ENCODE data around the gene UNC13D.
A peak's percentile ranks its signal among the peaks of the same experiment; 100 is the strongest.

The UNC13D gene

DNA sequence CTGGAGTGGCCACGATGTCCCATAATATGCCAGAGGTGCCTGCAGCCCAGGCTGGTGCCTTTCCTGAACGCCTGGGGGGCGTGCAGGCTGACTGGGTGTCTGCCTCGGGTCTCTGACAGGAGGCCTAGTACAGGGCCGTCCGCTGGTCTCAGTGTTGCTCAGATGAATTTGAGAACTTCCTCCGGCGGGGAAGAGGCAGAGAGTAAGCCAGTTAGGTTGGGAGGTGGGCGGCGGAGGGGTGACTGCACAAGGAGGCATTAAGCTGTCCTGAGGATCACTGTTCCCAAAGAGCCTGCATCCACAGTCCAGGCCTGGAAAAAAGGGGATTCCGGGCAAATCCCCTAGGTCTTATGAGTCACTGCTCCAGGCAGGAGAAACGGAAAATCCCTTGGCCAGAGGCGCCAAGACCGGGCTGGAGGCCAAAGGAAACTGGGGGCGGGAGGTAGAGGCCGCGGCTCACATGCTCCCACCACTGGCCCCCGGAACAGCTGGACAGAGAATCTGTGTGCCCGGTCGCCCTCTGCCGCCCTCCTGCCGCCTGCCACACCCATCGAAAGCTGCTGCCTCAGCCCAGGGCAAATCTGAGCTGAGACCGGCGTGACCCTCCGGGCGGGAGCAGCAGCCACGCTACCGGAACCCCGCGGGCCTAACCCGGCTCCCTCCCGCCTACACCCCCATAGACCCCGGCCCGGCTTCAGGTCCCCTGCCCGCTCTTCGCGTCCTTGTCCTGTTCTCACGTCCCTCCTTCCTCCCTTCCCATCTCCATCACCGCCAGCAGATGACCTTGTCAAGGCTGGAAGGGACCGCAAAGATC is 32.9 kb upstream of the UNC13D start:
- peak overlapping the region; percentile 57 for H3K27ac ChIP-seq

DNA sequence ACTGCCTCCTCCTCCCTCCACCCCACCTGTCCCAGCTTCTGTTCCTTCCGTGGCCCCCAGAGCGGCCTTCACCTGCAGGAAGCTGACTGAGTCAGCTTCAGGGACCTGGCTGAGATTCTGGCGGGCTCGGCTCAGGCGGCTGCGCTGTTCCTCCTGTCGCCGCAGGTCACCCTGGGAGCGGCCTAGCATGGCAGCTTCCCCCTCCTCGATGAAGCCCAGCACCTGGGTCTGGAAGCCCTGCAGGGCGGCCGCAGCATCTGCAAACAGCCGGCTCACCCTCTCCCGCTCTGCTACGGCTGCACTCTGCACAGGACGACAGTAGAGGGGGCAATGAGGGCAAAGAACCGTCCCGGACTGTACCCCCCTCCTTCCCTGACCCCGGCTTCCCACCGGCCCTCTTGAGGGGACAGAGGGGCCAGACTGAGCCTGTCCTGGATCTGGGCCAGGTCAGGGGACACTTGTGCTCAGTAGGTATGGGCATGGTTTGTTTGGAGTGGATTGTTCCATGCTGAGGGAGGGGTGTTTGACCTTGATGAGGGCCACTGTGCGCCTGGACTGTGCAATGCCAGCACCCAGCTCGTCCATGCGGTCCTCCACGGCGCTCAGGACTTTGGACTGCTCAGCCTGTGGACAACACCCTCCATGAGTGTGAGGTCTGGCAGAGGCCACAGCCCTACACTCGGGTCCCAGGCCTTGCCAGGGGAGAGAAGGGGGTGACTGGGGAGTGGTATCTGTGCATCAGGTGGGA is 32.2 kb upstream of the UNC13D start:
- H3K27ac ChIP-seq: peak overlapping the region; percentile 57; the same call in 1 of the 2 replicates
- TF ChIP-seq, protein P1, sequence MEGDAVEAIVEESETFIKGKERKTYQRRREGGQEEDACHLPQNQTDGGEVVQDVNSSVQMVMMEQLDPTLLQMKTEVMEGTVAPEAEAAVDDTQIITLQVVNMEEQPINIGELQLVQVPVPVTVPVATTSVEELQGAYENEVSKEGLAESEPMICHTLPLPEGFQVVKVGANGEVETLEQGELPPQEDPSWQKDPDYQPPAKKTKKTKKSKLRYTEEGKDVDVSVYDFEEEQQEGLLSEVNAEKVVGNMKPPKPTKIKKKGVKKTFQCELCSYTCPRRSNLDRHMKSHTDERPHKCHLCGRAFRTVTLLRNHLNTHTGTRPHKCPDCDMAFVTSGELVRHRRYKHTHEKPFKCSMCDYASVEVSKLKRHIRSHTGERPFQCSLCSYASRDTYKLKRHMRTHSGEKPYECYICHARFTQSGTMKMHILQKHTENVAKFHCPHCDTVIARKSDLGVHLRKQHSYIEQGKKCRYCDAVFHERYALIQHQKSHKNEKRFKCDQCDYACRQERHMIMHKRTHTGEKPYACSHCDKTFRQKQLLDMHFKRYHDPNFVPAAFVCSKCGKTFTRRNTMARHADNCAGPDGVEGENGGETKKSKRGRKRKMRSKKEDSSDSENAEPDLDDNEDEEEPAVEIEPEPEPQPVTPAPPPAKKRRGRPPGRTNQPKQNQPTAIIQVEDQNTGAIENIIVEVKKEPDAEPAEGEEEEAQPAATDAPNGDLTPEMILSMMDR (conservative IDR thresholded peaks at IDR 0.05): no peak
- no peak for TF ChIP-seq ZFX (IDR thresholded peaks at IDR 0.05)

More for the DNA sequence above, 32.9 kb upstream of the UNC13D start:
- no peak for TF ChIP-seq ZFX (IDR thresholded peaks at IDR 0.05)
- TF ChIP-seq, protein P1 (conservative IDR thresholded peaks at IDR 0.05): no peak

DNA sequence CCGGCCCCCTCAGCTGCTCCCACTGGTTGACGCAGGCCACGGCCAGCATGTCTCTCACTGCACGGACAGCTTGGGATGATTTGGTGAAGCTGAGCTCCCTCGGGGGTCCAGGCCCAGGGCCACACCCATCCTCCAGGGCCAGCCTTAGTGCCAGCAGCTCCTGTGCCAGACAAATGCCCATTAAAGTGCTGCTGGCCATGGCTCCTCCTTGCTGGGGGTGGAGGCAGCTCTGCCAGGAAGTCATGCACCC is 31.7 kb upstream of the UNC13D start:
- TF ChIP-seq, protein P1 (conservative IDR thresholded peaks at IDR 0.05): no peak
- peak overlapping the region; percentile 57; the same call in 1 of the 2 replicates for H3K27ac ChIP-seq

DNA sequence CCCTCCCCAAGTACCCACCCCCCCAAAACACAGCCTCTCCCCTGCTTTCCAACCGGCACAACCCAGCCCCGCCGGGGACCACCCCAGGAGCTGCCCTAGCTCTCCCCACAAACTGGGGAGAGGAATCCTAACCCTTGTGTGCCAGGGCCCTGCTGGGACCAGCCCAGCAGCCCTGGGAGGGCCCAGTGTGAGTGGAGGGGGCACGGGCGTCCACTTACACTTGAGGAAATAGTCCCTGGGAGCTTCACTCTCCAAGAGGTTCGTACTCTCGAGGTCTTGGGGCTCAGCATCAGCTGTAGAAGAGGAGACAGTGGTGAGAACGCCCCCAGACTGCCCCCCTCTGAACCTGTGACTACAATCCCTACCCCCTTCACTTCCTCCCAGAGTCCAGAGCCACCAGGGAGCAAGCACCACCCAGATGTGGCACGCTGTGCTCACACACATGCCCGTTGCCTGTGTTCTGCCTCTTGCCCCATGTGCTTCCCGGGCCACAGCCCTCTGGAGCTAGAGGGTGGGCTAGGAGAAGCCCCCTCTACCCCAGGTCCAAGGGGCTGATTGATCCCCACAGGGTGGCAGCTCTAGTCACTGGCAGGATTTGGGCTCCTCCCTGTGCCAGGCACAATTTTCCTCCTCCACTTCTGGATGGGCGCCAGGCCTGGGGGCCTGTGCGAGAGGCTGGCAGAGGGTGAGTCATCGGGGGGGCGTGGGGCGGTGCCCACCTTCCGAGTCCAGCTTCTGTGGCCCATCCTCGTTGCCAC is 31.2 kb upstream of the UNC13D start:
- no peak for TF ChIP-seq ZFX (IDR thresholded peaks at IDR 0.05)
- TF ChIP-seq, protein P1 (conservative IDR thresholded peaks at IDR 0.05): no peak
- peak overlapping the region; percentile 57; the same call in 1 of the 2 replicates for H3K27ac ChIP-seq

DNA sequence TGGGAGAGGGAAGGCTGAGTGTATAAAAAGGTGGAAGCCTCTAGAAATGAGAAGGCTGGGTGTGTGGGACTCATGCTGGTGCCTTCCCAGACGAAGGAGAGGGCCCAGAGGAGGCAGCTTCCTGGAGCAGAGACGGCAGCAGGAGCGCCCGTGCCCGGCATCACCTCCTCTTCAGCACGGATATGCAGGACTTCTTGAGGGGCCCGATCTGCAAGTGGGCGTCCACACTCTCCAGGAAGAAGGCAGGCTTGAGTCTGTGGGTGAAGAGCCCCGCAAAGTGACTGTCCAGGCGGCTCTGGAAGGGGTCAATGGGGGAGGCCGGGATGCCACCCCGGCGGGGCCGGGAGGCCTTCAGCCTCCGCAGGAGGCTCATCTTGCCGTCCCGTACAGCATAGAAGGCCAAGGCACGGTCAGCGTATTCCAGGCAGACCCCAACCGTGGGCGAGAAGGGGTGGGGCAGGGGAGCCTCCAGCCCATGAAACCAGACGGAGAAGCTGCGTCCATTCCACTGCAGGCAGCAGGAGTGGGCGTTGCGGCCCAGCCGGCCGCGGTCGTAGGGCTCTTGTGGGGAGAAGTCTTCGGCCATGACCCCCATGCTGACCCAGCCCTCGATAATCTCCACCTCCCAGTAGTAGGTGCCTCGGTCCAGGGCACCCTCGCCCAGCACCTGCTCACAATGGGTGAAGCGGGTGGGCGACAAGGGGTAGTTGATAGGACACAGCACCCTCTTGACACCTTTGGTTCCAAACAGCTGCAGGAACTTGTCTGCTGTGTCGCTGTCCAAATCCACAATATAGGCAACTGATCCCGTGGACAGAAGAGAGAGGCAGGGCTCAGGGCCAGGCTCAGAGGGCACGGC is 30.3 kb upstream of the UNC13D start:
- no peak overlapping the region for H3K27ac ChIP-seq
- TF ChIP-seq, protein P1 (conservative IDR thresholded peaks at IDR 0.05): no peak
- no peak for TF ChIP-seq ZFX (IDR thresholded peaks at IDR 0.05)

DNA sequence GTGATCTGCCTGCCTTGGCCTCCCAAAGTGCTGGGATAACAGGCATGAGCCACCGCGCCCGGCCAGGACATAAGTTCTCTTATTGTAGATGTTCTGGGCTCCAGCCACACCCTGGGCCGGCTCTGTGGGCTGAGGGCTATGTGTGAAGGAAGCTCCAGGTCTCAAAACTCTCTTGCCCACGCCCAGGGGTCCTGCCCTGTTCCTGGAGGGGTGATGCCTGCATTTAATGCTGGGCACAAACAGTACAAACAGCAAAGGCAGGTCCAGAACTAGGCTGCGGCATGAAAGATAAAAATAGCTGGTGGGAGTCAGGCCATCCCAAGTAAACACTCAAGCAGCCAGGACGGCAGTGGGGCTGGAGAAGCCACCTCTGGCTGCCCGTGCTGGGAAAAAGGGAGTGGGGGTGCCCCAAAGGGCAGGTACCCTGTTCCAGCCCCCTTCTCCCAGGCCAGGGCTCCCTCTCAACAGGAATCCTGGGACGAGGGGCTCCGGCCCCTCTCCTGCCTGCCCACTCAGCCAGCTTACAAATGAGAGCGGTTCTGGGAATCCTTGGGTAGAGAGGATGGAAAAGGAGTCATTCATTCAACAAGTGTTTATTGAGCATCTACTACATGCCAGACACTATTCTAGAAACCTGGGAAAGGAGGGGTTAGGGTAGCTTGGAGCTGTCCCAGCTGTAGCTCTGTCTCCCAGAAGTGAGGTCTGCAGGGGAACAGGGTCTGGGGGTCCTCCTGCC is 29.6 kb upstream of the UNC13D start:
- TF ChIP-seq ZFX (IDR thresholded peaks at IDR 0.05): no peak
- TF ChIP-seq, protein P1 (conservative IDR thresholded peaks at IDR 0.05): no peak
- peak overlapping the region; percentile 52 for H3K27ac ChIP-seq

Measured in C4-2B (cell line).